GM19193 (cell line): ENCODE data around the gene IL1B.

Experiments
- POLR2A ChIP-seq: IDR thresholded peaks from 4 replicates; pipeline ENCODE4 v1.6.1; 2011; ENCODE audit not compliant: insufficient read depth, insufficient read length; ENCODE audit errors: extremely low read depth

Gene IL1B

GRCh38 chr2:112787729-112788393 is 48.7 kb downstream of the IL1B start:
- no peak for TF ChIP-seq POLR2A

GRCh38 chr2:112787294-112787693 is 49.3 kb downstream of the IL1B start:
- TF ChIP-seq POLR2A, result no peak

GRCh38 chr2:112784199-112785189 is 52.1 kb downstream of the IL1B start, which contains the start of gene IL1A:
Gene IL1A (minus strand): TSS chr2:112784493. CDS start chr2:112783770, 723 bp downstream.
- peak; percentile 65 for TF ChIP-seq POLR2A

GRCh38 chr2:112783187-112783714 is 53.3 kb downstream of the IL1B start:
- no peak for TF ChIP-seq POLR2A

- TF ChIP-seq POLR2A, result no peak
These were observed 54.3 kb downstream of the IL1B start for GRCh38 chr2:112782234-112782799.
